ENCODE data around the gene APOA4.

The APOA4 gene

DNA sequence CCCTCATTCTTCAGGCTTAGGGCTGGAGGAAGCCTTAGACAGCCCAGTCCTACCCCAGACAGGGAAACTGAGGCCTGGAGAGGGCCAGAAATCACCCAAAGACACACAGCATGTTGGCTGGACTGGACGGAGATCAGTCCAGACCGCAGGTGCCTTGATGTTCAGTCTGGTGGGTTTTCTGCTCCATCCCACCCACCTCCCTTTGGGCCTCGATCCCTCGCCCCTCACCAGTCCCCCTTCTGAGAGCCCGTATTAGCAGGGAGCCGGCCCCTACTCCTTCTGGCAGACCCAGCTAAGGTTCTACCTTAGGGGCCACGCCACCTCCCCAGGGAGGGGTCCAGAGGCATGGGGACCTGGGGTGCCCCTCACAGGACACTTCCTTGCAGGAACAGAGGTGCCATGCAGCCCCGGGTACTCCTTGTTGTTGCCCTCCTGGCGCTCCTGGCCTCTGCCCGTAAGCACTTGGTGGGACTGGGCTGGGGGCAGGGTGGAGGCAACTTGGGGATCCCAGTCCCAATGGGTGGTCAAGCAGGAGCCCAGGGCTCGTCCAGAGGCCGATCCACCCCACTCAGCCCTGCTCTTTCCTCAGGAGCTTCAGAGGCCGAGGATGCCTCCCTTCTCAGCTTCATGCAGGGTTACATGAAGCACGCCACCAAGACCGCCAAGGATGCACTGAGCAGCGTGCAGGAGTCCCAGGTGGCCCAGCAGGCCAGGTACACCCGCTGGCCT is 7.2 kb upstream of the APOA4 start:
- no peak for DNase-seq (ENCODE audit: low spot score)

DNA sequence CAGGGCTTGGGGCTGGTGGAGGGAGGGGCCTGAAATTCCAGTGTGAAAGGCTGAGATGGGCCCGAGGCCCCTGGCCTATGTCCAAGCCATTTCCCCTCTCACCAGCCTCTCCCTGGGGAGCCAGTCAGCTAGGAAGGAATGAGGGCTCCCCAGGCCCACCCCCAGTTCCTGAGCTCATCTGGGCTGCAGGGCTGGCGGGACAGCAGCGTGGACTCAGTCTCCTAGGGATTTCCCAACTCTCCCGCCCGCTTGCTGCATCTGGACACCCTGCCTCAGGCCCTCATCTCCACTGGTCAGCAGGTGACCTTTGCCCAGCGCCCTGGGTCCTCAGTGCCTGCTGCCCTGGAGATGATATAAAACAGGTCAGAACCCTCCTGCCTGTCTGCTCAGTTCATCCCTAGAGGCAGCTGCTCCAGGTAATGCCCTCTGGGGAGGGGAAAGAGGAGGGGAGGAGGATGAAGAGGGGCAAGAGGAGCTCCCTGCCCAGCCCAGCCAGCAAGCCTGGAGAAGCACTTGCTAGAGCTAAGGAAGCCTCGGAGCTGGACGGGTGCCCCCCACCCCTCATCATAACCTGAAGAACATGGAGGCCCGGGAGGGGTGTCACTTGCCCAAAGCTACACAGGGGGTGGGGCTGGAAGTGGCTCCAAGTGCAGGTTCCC is 6.5 kb upstream of the APOA4 start, which contains the start of gene APOC3:
APOC3 (plus strand) TSS at position 383 of the 659 bp plus-strand sequence. CDS start 676 bp downstream, outside the sequence.
- no peak for DNase-seq (ENCODE audit: low spot score)

DNA sequence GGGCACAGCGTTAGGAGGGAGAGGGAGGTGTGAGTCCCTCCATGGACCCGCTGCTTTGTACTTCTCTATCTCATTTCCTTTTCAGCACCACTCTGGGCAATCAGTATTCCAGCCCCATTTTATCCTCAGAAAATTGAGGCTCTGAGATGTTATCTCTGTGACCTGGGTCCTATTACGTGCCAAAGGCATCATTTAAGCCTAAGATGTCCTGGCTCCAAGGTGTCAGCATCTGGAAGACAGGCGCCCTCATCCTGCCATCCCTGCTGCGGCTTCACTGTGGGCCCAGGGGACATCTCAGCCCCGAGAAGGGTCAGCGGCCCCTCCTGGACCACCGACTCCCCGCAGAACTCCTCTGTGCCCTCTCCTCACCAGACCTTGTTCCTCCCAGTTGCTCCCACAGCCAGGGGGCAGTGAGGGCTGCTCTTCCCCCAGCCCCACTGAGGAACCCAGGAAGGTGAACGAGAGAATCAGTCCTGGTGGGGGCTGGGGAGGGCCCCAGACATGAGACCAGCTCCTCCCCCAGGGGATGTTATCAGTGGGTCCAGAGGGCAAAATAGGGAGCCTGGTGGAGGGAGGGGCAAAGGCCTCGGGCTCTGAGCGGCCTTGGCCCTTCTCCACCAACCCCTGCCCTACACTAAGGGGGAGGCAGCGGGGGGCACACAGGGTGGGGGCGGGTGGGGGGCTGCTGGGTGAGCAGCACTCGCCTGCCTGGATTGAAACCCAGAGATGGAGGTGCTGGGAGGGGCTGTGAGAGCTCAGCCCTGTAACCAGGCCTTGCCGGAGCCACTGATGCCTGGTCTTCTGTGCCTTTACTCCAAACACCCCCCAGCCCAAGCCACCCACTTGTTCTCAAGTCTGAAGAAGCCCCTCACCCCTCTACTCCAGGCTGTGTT is 5.8 kb upstream of the APOA4 start:
- no peak for DNase-seq (ENCODE audit: low spot score)

DNA sequence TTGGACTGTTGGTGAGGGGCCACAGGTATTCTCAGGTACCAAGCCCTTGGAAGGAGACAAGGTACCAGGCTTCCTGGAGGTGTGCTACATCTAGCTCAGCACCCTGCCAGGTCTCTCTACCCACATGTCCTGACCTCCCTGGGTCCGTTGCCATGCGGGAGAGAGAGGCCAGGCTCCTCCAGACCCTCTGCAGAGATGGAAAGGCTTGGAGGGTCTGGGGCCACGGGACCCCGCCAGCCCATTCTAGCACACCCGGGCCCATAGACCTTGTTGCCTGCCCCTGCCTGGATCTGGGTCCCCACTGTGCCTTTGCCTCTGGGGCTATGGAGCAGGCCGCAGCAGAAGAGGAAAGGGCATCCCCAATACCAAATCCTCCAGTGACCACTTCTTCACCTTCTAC is 4.4 kb upstream of the APOA4 start:
- no peak for DNase-seq (ENCODE audit: low spot score)

DNA sequence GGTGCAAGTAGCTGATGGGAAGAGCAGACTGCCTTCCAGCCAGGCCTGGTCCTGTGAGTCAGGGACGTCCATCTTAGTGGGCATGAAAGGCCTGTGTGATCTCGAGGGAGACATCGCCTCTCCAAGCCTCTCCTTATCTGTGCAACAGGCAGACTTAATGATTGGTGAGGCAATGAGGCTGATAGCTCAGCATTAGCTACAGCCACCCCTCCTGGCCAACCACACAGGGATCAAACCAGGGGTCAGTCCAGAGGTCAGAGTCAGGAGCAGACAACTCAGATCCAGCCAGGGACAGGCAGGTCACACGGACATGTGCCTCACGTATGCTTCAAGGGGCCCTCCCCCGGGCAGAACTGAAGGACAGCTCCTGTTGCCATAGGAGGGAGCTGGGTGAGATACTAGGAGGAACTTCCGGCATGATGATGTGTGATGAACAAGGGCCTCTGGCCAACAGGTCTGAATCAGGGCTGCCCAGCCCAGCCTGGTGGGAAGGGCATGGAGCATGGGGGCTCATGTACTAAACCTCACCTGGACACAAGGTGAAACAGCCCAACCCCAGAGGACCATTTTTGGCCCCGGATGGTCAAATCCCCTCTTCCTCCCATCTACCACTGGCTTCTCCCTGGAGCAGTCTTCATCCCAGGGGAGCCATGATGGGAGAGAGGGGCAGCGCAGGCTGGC is 3.8 kb upstream of the APOA4 start:
- DNase-seq (ENCODE audit: low spot score): no peak

DNA sequence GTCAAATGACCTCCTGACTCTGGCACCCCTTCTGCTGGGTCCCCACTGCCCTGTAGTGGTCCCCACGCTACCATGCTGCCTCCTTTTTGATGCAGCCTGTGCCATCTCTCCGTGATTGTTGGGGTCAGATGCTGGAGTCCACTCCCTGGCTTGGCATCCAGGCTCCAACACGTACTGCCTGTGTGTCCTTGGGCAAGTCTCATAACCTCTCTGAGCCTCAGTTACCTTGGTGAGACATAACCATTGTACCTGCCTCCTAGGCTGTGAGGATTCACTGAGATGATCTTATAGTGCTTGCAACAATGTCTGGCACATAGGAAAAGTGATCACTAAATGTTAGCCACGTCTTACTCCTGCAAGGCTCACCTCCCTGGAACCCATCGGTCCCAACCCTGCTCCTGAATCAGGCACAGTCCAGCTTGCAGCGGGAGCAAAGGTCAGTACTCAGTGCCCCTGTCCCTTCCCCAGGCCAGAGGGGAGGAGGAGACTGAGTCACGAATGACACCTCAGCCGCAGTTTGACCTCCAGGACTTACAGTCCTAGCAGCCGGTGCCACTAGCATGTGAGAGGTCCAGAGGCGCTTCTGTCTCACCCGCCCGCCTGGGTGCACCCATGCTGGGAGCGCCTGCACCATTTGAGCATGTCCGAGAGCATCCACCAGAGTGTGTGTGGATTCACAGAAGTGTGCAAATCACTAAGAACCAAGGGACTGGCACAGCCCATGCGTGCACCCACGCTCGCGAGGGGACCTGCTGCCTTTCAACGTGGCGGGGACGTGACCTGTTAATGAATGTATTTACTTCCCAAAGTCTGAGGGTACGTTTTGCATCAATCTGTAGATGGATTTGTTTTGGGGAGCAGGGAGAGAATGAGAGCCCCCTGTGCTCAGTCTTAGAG is 3.0 kb upstream of the APOA4 start:
- DNase-seq (ENCODE audit: low spot score): no peak

DNA sequence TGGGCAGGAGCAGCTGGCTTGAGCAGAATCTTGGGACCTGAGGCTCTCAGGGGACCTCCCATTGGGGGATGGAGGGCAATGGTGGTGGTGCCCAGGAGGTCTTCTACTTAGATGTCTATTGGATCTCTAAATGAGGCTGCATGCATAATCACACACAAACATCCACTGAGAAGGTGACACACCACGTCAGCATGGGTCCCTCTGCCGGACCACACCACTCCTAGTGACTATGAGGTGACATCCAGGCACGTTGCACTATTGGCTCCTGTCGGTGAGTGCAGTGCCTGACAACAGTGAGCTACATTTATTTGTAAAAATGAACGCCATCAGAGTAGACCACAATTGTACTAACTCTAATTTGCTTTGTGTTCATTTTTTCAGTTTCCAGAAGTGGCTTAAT is 2.3 kb upstream of the APOA4 start:
- DNase-seq (ENCODE audit: low spot score): no peak

DNA sequence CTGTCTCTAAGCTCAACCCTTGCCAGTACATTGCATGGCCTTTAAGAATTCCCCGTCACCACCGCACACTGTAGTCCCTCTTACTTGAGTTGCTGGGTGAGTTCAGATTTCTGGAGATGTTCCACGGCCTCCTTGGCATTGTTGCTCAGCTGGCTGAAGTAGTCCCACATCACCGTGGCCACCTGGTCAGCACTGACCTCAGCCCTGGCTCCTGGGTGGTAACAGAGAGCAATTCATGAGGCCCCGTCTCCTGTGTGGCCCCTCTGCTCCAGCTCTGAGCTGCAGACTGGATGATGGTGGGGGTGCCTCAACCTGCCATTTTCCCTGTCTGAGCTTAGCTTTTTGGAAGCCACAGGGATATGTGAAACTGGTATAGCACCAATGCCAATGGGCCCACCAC is 529 bp downstream of the APOA4 start:
- DNase-seq (ENCODE audit: low spot score): no peak

DNA sequence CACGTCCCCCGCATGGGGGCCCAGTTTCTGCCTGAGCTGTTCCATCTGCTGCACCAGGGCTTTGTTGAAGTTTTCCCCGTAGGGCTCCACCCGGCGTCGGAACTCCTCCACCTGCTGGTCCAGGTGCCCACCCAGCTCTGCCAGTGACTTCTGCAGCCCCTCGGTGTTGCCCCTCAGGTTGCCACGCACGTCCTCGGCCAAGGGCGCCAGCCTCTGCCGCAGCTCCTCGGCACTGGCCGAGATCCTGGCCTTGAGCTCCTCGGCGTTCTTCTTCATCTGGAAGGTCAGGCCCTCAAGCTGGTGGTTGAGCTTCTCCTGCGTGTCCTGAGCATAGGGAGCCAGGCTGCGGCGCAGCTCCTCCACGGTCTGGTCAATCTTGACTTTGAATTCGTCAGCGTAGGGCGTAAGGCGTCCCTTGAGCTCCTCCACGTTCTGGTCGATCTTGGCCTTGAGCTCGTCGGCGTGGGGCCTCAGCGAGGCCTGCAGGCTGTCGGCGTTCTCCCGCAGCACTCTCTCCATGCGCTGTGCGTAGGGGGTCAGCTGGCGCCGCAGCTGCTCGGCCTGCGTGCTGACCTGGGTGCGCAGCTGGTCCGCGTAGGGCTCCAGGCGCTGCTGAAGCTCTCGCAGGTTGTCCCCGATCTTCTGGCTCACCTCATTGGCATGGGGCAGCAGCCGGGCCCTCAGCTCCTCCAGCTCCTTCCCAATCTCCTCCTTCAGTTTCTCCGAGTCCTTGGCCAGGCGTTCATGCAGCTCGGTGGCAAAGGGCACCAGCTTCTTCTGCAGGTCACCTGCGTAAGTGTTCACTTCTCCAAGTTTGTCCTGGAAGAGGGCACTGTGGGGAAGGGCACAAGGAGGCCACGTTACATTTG is 1.8 kb downstream of the APOA4 start:
- DNase-seq (ENCODE audit: low spot score): no peak

DNA sequence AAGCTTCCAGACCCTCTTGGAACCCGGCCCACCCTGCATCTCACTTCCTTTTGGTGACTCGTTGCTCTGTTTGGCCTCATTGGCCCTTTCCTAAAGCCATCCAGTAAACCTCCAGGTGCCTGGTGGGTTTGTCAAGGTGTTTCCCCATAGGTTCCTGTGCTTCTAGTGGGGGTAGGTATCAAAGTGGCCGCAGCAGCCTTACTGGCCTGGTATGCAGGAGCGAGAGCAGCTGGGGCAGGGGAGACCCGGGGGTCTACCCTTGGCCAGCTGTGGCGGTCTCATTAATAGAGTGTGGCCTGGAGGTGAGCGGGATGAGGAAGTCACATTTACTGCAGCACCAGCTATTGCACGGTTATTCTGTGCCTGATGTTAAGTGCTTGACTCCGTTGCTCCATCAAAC is 4.1 kb downstream of the APOA4 start:
- no peak for DNase-seq (ENCODE audit: low spot score)

DNA sequence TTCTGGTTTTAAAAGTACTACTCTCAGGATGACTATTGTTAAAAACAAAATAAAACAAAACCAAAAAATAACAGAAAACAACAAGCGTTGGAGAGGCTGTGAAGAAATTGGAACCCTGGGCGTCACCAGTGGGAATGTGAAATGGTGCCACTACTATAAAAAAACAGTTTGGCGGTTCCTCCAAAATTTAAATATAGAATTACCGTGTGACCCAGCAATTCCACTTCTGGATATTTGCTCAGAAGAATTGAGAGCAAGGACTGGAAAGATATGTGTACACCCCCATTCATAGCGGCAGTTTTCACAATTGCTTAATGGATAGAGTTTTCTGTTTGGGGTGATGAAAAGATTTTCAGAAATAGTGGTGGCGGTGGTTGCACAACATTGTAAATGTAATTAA is 8.6 kb downstream of the APOA4 start:
- DNase-seq (ENCODE audit: low spot score): no peak

DNA sequence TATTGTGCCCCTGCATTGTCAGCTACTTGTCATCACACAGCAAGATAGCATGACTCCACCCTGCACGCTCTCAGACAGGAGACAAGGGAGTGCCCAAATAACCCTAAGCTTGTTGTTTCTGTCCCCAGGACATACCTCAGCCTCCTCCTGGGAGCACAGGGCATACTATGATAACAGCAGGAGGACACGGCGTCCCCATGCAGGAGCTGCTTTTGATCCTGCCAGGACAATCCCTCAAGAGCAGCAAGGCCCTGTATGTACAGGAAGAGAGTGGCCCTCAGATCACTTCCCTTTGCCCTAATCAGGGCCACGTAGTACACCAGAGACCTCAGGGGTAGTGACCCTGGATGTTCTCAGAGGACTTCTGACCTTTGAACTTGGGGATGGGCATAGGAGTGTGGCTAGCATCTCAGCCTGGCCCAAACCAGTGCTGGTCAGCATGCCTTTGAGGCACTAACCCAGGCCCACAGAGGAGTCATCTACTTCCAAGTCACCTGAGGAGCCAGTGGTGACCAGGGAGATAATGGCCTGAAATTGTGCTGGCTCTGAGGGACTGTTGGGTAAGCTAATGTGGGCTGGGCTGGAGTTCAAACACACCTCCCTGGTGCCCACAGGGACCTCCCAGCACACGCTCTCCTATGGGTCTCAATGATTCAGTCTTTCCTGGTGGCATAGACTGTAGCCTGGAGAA is 9.2 kb downstream of the APOA4 start:
- DNase-seq (ENCODE audit: low spot score): no peak

DNA sequence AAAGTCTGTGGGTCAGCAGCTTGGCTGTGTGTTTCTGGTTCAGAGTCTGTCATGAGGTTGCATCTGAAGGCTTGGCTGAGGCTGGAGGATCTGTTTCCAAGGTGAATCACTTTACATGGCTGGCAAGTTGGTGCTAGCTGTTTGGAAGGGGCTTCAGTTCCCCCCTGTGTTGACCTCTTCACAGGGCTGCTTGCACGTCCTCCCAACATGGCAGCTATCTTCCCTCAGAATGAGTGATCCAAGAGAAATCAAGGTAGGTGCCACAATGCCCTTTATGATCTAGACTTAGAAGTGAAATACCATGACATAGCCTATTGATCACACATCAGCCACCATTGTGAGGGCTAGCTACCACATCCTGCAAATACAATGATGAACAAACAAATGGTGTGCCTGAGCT is 9.9 kb downstream of the APOA4 start:
- no peak for DNase-seq (ENCODE audit: low spot score)

DNA sequence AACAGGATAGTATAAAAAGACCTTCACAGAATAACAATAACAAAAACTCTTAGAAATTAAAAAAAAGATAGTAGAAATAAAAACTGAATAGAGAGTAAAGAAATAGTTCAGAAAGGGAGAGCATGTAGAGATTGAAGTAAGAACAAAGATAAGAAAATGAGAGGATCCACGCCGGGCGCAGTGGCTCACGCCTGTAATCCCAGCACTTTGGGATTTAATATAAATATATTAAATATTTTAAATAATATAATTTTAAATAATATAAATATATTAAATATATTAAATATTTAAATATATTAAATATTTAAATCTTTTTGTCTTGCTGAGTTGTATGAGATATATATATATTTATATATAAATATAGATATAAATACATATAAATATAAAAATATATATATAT is 11.0 kb downstream of the APOA4 start:
- DNase-seq (ENCODE audit: low spot score): no peak

DNA sequence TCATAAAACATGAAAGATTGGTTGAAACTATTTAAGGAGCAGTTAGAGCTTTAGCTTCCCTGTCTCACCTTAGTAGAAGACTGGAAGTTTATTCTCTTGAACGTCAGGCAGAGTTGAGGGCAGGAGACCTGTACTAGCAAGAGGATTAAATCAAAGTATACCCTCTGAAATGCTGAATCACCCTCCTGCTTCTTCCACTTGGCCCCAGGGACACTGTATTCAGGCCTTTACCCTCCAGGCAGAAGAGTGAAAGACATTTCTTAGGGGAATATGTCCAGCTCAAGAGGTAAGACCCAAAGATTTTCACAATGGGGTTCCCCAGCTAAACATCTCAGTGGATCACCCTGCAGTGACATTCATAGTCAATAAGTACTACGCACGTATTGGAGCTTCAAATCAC is 11.9 kb downstream of the APOA4 start:
- DNase-seq (ENCODE audit: low spot score): no peak

DNA sequence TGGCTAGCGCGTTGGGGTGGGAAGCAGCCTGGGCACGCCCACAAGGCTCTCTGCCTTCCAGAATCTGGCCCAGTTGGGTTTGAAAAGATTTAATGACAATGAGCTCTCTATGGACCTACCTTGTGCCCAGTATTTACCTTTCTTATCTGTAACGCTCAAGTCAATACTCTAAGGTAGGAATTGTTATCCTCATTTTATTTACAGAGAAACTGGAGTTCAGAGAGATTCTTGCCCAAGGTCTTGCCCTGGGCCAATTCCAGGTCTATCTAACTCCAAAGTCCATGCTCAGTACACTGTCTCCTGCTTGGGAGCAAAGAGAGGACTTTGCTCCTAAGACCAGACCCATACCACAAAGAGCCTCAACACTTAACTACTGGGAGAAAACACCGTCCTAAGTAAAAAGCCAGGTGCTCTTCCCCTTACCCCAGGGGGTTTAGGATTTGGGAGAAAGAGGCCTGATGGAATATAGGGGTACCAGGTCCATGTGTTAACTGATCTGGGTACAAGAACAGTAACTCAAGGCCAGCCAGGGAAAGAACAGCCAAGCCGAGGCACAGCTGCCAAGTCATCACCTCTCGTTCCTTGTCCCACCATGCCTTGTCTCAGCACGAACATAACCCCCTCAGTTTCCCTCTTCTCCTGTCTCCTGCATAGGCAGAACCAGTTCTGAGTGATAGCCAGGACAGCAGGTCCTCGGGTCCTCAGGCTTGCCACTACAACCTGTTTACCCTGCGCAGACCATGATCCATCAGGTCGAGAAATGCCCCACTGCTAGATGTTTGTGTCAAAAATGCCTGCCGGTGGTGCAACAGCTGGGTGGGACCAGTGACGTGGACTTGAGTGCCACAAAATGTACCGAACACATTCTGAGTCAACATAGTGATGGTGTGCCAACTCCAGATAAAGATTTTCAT is 14.6 kb downstream of the APOA4 start:
- no peak for DNase-seq (ENCODE audit: low spot score)

DNA sequence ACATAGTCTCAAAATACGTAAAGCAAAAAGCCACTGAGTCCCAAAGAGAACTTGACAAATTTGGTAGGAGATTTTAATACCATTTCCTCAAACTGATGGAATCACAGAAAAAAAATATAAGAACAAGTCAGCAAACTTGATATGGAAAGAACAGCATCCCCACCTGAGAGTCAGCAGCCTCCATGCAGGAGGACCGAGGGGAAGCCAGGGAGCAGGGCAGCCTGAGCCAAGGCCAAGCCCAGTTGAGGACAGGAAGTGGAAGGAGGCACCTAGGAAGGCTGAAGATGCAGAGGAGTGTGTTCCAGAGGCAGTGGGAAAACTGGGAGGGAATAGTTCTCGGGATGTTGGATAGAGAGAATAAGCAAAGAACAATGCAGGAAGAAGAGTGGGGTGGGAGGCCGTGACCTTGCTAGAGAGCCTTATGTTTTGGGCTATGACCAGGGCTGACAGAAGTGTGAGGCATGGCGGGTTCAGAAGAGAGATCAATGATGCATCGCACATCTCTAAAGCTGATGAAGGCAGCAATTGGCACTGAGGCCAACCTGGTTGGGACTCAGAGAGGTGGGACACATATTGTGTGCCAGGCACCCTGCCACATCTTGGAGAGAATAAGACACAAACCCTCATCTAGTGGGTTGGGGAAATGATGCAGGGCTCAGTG is 15.4 kb downstream of the APOA4 start:
- DNase-seq (ENCODE audit: low spot score): no peak

DNA sequence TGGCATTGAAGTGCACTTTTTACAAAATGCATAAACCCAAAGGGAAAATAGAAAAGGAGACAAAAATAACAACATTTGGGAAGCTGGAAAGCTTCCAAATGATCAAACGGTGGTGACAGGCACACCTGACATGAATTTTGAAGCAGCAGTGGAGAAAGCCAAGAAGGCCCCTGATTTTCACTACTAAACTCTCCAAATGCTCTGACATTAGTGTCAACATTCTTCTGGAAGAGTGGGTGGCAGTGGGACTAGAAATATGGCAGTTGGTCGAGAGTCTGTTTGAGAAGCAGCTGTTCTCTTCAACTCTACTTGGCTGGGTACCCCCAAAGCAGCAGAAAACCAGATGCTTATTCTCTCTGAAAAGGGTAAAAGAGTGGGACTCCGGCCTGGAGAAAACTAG is 19.1 kb downstream of the APOA4 start:
- DNase-seq (ENCODE audit: low spot score): no peak
